Measurements from ENCODE around the gene MYOG.

Gene MYOG

GRCh38 chr1:203098445-203098844, 12.6 kb upstream of the MYOG start:
- Histone ChIP-seq H3K9ac (ENCODE audit: low read length) (no peak overlapping the region), H3K4me3 (ENCODE audit: low read depth, low read length, poor library complexity, severe bottlenecking) (no peak overlapping the region), H3F3A (ENCODE audit: insufficient read depth, low read length) (no peaks in the 10 kb centered on the region), H3K27ac (ENCODE audit: low read depth, low read length, poor library complexity, severe bottlenecking) (no peak overlapping the region), H3K36me3 (ENCODE audit: insufficient read depth, low read length) (no peaks in the 10 kb centered on the region), H4K20me1 (ENCODE audit: insufficient read depth, low read length) (no peaks in the 10 kb centered on the region), H3K27me3 (ENCODE audit: insufficient read depth, low read length) (peaks cover 10% of the 10 kb centered on the region), H3K9me2 (ENCODE audit: low read depth, low read length) (no peaks in the 10 kb centered on the region), H3K9me3 (ENCODE audit: low read length) (peaks cover 7% of the 10 kb centered on the region; the same call in 1 of the 2 replicates), H3K4me1 (ENCODE audit: insufficient read depth, low read length, severe bottlenecking) (no peaks in the 10 kb centered on the region), H3K79me2 (ENCODE audit: insufficient read depth, low read length) (no peaks in the 10 kb centered on the region), H3K4me2 (ENCODE audit: low read length) (no peak overlapping the region), H2AFZ (ENCODE audit: low read length) (no peak overlapping the region)
- no peak for TF ChIP-seq EZH2 (IDR thresholded peaks at IDR 0.05; ENCODE audit: borderline replicate concordance, low read length)
- TF ChIP-seq, protein P1, sequence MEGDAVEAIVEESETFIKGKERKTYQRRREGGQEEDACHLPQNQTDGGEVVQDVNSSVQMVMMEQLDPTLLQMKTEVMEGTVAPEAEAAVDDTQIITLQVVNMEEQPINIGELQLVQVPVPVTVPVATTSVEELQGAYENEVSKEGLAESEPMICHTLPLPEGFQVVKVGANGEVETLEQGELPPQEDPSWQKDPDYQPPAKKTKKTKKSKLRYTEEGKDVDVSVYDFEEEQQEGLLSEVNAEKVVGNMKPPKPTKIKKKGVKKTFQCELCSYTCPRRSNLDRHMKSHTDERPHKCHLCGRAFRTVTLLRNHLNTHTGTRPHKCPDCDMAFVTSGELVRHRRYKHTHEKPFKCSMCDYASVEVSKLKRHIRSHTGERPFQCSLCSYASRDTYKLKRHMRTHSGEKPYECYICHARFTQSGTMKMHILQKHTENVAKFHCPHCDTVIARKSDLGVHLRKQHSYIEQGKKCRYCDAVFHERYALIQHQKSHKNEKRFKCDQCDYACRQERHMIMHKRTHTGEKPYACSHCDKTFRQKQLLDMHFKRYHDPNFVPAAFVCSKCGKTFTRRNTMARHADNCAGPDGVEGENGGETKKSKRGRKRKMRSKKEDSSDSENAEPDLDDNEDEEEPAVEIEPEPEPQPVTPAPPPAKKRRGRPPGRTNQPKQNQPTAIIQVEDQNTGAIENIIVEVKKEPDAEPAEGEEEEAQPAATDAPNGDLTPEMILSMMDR (IDR thresholded peaks at IDR 0.05; ENCODE audit: low read length): no peak

DNA sequence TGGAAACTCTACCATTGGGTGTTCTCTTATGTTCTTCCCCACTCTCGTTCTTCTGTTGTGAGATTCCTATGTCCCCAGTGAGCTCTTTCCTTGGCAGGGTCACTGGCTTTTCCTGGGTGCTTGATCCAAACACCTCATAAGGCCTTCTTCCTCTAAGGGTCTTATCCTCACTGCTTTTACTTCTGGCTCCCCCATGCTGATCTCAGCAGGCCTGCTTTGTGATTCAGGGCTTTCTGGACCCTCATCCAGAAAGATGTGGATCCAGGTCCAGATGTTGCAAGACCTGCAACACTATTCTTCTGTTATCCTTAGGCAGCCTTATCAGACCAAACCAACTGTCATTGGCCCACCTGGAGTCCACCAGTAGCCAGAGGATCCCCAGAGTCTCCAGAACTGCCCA, 11.2 kb upstream of the MYOG start:
- no peak for TF ChIP-seq EZH2 (IDR thresholded peaks at IDR 0.05; ENCODE audit: borderline replicate concordance, low read length)
- TF ChIP-seq, protein P1 (IDR thresholded peaks at IDR 0.05; ENCODE audit: low read length): no peak
- Histone ChIP-seq H4K20me1 (ENCODE audit: insufficient read depth, low read length) (no peaks in the 10 kb centered on the region), H3K4me3 (ENCODE audit: low read depth, low read length, poor library complexity, severe bottlenecking) (no peak overlapping the region), H3K27me3 (ENCODE audit: insufficient read depth, low read length) (peaks cover 6% of the 10 kb centered on the region), H3K27ac (ENCODE audit: low read depth, low read length, poor library complexity, severe bottlenecking) (no peak overlapping the region), H3K4me2 (ENCODE audit: low read length) (no peak overlapping the region), H3K9me3 (ENCODE audit: low read length) (peaks cover 7% of the 10 kb centered on the region; the same call in 1 of the 2 replicates), H3K36me3 (ENCODE audit: insufficient read depth, low read length) (no peaks in the 10 kb centered on the region), H3K9me2 (ENCODE audit: low read depth, low read length) (no peaks in the 10 kb centered on the region), H3F3A (ENCODE audit: insufficient read depth, low read length) (no peaks in the 10 kb centered on the region), H2AFZ (ENCODE audit: low read length) (no peak overlapping the region), H3K4me1 (ENCODE audit: insufficient read depth, low read length, severe bottlenecking) (no peaks in the 10 kb centered on the region), H3K9ac (ENCODE audit: low read length) (no peak overlapping the region), H3K79me2 (ENCODE audit: insufficient read depth, low read length) (no peaks in the 10 kb centered on the region)

GRCh38 chr1:203096566-203096965, 10.8 kb upstream of the MYOG start:
- Histone ChIP-seq H3K27me3 (ENCODE audit: insufficient read depth, low read length) (peaks cover 4% of the 10 kb centered on the region), H4K20me1 (ENCODE audit: insufficient read depth, low read length) (no peaks in the 10 kb centered on the region), H3K9me3 (ENCODE audit: low read length) (peaks cover 7% of the 10 kb centered on the region; the same call in 1 of the 2 replicates), H3K36me3 (ENCODE audit: insufficient read depth, low read length) (no peaks in the 10 kb centered on the region), H3K27ac (ENCODE audit: low read depth, low read length, poor library complexity, severe bottlenecking) (no peak overlapping the region), H3K4me1 (ENCODE audit: insufficient read depth, low read length, severe bottlenecking) (no peaks in the 10 kb centered on the region), H3K9ac (ENCODE audit: low read length) (no peak overlapping the region), H2AFZ (ENCODE audit: low read length) (no peak overlapping the region), H3K4me2 (ENCODE audit: low read length) (no peak overlapping the region), H3K79me2 (ENCODE audit: insufficient read depth, low read length) (no peaks in the 10 kb centered on the region), H3F3A (ENCODE audit: insufficient read depth, low read length) (no peaks in the 10 kb centered on the region), H3K9me2 (ENCODE audit: low read depth, low read length) (no peaks in the 10 kb centered on the region), H3K4me3 (ENCODE audit: low read depth, low read length, poor library complexity, severe bottlenecking) (no peak overlapping the region)
- no peak for TF ChIP-seq EZH2 (IDR thresholded peaks at IDR 0.05; ENCODE audit: borderline replicate concordance, low read length)
- TF ChIP-seq, protein P1 (IDR thresholded peaks at IDR 0.05; ENCODE audit: low read length): no peak
